NCI-H146 (cell line): Measurements from ENCODE around the gene PDS5B.
"Not testable (repeated sequence)": the region's sequence is repeated elsewhere in the genome, so short reads cannot be mapped to it uniquely, and the experiment has no call there.

Experiments
- DNase-seq: peaks from one replicate; lab custom pipeline; 2025; lab: John Stamatoyannopoulos, UW

The PDS5B gene

DNA sequence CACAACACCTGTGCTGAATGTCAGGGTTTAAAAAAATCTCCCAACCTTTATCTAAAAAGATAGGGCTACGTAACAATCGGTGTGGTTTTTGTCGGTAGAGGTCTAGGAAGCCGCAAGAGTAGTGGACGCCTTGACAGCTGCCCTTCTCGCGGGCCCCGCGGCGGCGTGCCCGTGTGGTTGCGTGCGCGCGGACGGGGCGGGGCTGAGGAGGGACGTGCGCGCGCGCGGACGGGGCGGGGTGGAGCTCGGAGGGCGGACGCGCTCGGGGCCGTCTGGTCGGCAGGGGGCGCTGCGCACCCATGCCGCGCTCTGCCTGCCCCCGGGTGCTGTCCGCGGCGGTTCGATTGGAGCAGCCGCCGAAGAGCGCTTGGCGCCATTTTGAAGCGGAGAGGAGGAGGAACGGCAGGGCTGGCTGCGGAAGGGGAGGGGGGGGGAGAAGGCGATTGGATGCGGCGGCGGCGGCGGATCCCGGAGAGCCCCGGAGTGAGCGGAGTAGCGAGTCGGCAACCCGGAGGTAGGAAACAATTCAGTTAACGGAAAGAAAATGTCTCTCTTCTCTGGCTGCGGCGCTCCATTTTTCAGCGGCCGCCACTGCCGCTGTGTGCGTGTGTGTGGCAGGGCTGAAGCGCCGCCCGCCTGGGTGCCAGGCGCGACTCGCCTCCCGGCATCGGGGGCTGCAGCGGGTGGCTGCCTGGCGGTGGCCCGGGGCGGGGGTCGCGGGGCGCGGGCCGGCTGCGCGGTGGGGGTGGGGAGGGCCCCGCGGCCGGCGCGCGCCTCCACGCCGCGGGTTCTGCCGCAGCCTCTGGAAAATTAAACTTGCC is at the start of gene PDS5B:
TSS of gene PDS5B (plus strand) at position 373 of the 821 bp plus-strand sequence. CDS start 62,321 bp downstream, outside the sequence.
- DNase-seq: peak; percentile 96

DNA sequence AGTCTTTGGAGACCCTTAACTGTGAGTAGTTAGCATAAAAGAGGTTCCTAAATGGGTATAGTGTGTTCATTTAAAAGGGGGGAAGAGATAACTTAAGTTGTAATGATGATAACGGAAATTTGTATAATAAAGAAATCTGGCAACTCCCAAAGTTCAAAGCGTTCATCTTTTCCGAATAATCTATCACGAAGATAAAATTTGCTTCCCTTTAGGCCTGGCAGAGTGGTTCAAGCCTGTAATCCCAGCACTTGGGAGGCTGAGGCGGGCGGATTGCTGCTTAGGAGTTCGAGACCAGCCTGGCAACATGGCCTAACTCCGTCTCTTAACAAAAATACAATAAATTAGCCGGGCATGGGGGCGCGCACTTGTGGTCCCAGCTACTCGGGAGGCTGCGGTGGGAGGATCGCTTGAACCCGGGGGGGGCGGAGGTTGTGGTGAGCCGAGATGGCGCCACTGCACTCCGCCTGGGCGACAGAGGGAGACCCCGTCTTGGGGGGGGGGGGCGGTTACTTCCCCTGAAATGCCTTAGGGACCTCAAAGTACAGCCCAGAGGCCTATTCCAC is 48.6 kb upstream of the PDS5B start:
- DNase-seq: peak; percentile 30

GRCh38 chr13:32538143-32538620 is 48.1 kb upstream of the PDS5B start:
- DNase-seq: peak; percentile 58

DNA sequence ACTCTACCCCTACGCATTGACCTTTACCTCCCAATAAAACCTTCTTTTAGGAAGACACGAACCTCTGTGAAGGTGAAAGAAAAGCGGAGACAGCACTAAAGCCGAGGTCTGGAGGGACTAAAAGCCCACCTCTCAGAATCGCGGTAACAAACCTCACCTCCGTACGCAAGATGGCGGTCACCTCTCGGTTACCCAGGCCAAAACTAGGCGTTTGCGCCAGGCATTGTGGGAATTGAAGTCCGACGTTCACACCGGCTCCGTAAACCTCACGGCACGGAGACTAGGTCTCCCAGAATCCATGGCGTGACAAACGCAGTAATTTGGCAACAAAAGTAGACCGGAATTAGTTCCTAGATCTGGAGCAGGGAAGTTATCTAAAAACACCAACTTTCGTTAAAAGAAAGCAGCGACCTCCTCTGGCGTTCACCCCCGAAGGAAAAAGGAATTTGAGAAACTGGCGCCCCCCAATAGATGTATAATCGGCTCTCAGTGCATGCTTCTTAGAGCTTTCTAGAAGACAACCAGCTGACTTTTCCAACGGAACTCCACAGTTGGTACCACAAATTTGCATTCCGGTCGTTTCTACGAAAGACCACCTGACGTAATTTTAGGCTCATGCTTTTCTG is 47.5 kb upstream of the PDS5B start, which contains the start of gene N4BP2L2:
TSS of gene N4BP2L2 (minus strand) at position 175 of the 626 bp plus-strand sequence. CDS start 1,768 bp downstream, outside the sequence.
- DNase-seq: peak; percentile 95

- DNase-seq: no peak
Measured at GRCh38 chr13:32542221-32542620, 44.0 kb upstream of the PDS5B start.

DNA sequence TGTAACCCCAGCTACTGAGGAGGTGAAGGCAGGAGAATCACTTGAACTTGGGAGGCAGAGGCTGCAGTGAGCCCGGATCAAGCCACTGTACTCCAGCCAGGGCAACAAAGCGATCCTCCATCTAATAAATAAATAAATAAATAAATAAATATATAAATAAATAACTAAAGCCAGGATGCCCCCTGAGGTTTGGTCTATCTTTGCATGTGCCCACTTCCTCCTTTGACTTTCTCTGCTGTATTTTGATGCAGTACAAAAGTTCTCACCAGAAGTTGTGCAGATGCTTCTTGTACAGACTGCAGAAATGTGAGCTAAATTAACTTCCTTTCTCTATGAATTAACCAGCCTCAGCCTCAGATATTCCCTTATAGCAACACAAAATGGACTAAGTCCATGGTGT is 41.2 kb upstream of the PDS5B start:
- DNase-seq: no peak

DNA sequence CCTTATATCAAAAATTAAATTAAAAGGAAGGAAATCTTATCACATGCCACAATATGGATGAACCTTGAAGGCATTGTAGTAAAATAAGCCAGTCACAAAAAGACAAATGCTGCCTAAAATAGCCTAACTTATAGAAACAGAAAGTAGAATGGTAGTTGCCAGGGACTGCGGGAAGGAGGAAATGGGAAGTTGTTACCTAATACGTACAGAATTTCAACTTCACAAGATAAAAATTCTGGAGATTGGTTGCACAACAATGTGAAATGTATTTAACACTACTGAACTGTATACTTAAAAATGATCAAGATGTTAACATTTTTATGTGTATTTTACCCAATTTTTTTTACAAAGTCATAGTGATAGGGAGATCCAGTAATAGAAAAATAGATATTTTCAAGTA is 37.4 kb upstream of the PDS5B start:
- DNase-seq: no peak

- DNase-seq: no peak
Measured at GRCh38 chr13:32549788-32550187, 36.5 kb upstream of the PDS5B start.

GRCh38 chr13:32553720-32554119 is 32.5 kb upstream of the PDS5B start:
- no peak for DNase-seq

DNA sequence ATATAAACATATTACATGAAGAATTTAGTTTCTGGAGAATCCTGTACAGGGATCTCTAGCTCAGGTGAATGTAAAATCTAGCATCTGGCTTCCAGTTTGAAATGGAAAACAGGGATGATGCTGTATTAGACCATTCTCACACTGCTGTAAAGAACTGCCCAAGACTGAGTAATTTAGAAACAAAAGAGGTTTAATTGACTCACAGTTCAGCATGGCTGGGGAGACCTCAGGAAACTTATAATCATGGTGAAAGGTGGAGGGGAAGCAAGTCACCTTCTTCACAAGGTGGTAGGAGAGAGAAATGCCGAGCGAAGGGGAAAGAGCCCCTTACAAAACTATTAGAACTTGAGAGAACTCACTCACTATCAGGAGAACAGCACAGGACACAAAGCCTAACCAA is 30.6 kb upstream of the PDS5B start:
- no peak for DNase-seq

DNA sequence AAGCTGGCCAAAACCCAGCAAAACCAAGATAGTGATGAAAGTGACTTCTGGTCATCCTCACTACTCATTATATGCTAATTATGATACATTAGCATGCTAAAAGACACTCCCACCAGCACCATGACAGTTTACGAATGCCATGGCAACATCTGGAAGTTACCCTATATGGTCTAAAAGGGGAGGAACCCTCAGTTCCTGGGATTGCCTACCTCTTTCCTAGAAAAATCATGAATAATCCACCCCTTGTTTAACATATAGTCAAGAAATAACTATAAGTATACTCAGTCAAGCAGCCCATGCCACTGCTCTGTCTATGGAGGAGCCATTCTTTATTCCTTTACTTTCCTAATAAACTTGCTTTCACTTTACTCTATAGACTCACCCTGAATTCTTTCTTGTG is 25.4 kb upstream of the PDS5B start:
- not testable (repeated sequence) for DNase-seq

- not testable (repeated sequence) for DNase-seq
Measured at GRCh38 chr13:32575687-32576086, 10.6 kb upstream of the PDS5B start.

DNA sequence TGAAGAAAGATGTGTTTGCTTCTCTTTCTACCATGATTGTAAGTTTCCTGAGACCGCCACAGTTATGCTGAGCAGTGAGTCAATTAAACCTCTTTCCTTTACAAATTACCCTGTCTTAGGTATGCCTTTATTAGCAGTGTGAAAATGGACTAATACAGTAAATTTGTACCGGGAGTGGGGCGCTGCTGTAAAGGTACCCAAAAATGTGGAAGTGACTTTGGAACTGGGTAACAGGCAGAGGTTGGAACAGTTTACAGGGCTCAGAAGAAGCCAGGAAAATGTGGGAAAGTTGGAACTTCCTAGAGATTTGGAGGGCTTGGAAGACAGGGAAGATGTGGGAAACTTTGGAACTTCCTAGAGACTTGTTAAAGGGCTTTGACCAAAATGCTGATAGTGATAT is 9.2 kb upstream of the PDS5B start:
- DNase-seq: no peak

DNA sequence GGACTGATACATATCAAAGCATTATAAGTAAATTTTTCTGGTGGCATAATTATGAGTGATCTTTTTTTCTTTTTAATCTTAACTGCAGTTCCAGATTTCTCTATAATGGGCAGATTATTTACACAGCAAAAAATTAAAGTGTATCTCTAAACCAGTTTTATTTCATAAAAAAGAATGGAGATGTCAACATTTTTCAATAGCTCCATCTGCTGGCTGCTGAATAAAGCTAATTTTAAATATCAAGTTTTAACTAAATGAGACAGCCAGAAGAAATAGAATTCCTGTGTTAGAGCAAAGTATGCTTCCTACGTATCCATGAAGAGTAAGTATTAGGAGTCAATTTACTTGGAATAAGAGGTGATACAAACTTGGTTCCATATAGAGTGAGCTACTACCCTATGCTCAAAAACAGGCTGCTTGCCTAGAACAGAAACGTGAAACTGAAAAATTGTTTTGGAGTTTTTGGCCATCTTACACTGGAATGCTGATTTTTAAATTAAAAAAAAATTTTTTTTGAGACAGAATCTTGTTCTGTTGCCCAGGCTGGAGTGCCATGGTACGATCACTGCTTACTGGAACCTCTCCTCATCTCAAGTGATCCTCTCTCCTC is 5.0 kb upstream of the PDS5B start:
- peak; percentile 12 for DNase-seq

DNA sequence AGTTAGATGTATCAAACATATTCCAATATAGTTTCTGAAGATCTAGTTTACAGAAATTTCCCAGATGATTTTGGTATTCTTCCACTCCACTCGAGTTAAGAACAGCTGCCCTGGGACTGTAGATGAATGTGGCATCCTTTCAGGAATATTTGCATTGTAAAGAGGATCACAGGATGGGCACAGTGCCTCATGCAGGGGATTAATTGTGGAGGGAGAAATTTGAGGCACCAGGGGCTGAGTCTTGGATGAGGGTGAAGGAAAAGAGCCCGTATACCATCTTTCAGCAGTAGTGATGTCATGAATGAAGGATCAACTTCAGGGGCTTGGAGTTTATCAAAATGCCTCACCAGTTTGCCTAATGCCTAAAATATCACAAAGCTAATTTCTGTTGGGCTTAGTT is 4.0 kb upstream of the PDS5B start:
- no peak for DNase-seq

DNA sequence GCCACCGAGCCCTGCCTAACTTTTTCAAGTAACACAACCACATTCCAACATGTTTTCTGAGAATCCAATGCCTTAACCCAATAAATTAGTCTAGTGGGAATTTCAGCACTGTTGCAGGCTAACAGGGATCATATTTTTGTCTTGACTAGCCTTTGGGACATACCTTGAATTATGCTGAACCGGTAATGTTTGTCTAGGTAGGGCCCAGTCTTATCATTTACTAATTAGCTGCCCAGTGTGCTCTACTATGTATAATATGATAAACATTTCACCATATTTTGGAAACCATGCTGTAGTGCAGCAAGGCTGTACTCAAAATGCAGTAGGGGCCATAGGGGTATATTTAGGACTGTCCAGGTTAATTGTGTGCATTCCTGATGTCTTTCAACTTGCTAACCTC is 3.3 kb upstream of the PDS5B start:
- no peak for DNase-seq

DNA sequence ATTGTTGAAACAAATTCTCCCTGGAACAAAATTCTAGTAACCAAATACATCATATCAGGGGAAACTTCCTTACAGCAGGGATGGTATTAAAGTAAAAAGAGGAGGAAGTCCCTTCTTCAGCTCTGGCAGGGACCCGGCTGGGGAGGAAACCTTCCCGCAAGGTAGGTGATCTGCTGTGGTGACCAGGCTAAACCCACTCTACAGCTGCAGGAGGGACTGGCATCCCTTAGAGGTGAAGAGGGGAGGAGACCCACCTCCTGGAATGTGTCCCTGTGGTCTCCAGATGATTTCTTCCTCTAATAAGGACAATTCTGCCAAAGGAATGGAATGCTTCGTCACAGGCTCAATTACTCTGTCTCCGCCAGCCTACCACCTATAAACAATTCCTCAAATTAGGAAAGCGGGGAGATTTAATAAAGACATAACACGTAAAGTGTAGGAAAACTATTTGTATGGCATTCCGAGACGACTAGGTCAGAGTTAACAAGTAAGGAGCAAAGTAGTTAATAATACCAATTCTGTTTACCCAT is 637 bp upstream of the PDS5B start:
- DNase-seq: peak; percentile 27

DNA sequence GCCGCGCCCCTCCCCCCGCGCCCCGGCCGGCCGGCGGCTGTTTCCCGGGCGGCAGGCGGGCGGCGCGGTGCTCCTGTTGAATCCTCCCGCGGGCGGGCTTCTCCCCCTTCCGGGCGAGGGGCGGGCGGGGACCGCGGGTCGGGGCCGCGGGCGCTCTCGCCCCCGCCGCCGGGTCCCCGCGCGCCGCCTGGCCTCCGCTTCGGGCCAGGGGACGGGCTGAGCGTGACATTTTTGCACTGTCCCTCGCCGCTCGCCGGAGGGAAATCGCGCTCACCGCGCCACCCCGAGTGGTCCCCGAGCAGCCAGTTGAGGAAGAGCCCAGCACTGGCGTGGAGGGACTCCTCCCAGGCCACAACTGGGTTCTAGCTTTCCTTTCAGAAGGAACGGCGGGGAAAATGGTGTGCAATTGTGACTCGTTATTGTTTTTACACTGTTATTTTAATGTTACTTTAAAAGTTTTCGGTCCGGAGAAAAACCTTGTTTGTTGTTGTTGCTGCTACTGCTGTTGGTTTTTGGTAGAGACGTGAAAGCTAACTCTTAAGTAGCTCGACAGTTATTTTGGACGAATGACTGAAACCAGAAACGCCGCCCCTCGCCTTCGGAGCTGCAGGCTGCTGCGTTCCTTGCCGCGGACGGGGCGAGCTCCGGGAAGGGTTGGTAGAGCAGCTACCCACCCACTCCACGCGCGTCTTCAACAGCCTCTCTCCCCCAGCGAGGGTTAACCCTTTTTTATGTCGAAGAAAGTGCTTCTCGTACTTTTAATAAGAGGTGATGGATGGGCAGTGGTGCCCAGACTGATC is 959 bp downstream of the PDS5B start:
- peak; percentile 78 for DNase-seq

DNA sequence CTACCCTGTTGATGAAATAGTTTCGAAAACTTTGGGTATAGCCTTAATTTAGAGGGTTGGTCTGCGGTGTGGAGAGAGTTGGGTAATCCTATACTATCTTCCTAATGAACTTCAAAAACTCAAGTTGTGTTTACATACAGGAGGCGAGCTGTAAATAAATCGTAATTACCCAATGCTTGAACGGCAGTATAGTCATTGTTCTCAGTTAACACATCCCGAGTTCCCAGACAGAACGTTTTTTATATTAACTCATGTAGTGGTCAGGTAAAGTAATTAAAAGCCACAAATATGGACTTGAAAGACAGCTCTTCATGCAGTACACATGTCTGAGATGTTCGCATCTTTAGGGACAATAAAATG is 1.5 kb downstream of the PDS5B start:
- peak; percentile 20 for DNase-seq

- no peak for DNase-seq
Measured at GRCh38 chr13:32588736-32589135, 2.5 kb downstream of the PDS5B start.

GRCh38 chr13:32589471-32589870 is 3.2 kb downstream of the PDS5B start:
- no peak for DNase-seq
